ENCODE results near the gene NAA35.

DNA sequence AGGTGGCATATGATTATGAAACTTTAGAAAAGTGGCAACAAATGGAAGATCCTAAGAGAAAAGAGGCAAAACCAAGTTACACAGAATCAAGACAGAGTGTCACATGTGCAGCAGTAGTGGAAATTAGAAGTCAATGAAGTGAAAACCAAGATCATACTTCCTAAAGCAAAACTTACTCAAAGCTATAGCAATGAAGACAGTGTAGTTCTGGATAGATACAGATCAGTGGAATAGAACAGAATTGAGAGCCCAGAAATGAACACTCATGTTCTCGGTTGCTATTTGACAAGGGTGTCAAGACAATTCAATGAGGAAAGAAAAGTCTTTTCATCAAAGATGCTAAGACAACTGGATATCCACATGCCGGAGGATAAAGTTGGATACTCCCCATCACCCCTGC lies 43.5 kb downstream of the NAA35 start:
- TF ChIP-seq, protein P1, sequence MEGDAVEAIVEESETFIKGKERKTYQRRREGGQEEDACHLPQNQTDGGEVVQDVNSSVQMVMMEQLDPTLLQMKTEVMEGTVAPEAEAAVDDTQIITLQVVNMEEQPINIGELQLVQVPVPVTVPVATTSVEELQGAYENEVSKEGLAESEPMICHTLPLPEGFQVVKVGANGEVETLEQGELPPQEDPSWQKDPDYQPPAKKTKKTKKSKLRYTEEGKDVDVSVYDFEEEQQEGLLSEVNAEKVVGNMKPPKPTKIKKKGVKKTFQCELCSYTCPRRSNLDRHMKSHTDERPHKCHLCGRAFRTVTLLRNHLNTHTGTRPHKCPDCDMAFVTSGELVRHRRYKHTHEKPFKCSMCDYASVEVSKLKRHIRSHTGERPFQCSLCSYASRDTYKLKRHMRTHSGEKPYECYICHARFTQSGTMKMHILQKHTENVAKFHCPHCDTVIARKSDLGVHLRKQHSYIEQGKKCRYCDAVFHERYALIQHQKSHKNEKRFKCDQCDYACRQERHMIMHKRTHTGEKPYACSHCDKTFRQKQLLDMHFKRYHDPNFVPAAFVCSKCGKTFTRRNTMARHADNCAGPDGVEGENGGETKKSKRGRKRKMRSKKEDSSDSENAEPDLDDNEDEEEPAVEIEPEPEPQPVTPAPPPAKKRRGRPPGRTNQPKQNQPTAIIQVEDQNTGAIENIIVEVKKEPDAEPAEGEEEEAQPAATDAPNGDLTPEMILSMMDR (IDR thresholded peaks at IDR 0.05) = no peak
- no peak for TF ChIP-seq POLR2AphosphoS5 (IDR thresholded peaks at IDR 0.05; ENCODE audit: low read depth, low read length)

Data from Panc1 (cell line).